ENCODE measurements around the gene TK1. TPM values are rescaled to one million over a fixed set of nuclear protein-coding genes. Genes with fewer than 3 reads are reported as not detected.

The TK1 gene
- total RNA-seq, 1 experiment from 2014 or later, result 72.5 TPM

DNA sequence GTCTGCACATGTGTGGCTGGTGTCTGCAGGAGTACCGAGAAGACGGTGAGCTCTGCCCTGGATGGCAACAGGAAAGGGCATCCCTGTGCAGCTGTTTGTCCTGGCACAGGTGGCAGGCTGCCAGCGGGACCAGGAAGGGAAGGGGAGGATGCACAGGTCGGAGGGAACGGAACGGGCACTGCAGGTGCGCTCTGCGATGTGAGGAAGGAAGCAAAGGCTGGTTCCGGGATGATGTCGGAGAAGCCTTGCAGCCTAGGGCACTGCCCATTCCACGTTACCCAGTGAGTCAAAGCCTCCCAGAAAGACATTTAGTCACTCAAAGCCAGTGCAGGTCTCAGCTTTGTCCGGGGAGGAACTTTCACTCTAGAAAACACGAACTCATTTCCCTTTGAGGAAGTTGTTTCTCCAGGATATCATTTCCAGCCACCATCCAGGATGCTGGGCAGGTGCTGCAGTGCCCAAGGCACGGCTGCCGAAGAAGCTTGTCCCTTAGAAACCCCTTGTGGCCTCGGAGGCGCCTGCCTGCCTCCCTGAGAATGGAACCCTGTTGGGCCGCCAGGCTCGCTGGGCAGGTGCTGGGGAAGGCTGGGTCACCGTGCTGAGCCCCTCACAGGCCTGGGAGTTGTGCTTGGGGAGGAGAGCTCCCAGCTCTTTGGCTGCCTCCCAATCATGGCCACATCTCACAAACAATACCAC lies 40.1 kb upstream of the TK1 start:
- ChIA-PET CTCF (interaction anchor here (0.9 to 2.8 kb wide), 4 partner anchors 20 to 142 kb away, joined by 3 to 18 read pairs (median 6); no protein-coding TSS in a partner anchor), POLR2A (interaction anchor here (0.5 to 1.3 kb wide), 2 partner anchors 13 to 701 kb away, joined by 3 to 4 read pairs; partner anchors contain the start of gene BIRC5)
- no peak overlapping the region; the same call in 1 of the 2 replicates for H3K27ac Mint-ChIP-seq
- no peak overlapping the region for H3K4me3 Mint-ChIP-seq
- peaks cover 18% of the 10 kb centered on the region for H3K27me3 Mint-ChIP-seq (ENCODE audit: low read depth)
- ATAC-seq (no peak), DNase-seq (ENCODE audit: low spot score) (no peak)
- TF ChIP-seq ZNF232 (CRISPR knock-in tag; IDR thresholded peaks at IDR 0.05) (no peak), SOX15 (CRISPR knock-in tag; IDR thresholded peaks at IDR 0.05) (no peak), FOXK1 (CRISPR knock-in tag; IDR thresholded peaks at IDR 0.05) (no peak), ZNF396 (CRISPR knock-in tag; IDR thresholded peaks at IDR 0.05; ENCODE audit: borderline replicate concordance) (no peak), EMX1 (CRISPR knock-in tag; IDR thresholded peaks at IDR 0.05) (no peak), ZNF317 (CRISPR knock-in tag; IDR thresholded peaks at IDR 0.05; ENCODE audit: borderline replicate concordance, low read depth) (no peak), ZNF138 (CRISPR knock-in tag; conservative IDR thresholded peaks at IDR 0.05) (no peak)
- TF ChIP-seq, protein P1, sequence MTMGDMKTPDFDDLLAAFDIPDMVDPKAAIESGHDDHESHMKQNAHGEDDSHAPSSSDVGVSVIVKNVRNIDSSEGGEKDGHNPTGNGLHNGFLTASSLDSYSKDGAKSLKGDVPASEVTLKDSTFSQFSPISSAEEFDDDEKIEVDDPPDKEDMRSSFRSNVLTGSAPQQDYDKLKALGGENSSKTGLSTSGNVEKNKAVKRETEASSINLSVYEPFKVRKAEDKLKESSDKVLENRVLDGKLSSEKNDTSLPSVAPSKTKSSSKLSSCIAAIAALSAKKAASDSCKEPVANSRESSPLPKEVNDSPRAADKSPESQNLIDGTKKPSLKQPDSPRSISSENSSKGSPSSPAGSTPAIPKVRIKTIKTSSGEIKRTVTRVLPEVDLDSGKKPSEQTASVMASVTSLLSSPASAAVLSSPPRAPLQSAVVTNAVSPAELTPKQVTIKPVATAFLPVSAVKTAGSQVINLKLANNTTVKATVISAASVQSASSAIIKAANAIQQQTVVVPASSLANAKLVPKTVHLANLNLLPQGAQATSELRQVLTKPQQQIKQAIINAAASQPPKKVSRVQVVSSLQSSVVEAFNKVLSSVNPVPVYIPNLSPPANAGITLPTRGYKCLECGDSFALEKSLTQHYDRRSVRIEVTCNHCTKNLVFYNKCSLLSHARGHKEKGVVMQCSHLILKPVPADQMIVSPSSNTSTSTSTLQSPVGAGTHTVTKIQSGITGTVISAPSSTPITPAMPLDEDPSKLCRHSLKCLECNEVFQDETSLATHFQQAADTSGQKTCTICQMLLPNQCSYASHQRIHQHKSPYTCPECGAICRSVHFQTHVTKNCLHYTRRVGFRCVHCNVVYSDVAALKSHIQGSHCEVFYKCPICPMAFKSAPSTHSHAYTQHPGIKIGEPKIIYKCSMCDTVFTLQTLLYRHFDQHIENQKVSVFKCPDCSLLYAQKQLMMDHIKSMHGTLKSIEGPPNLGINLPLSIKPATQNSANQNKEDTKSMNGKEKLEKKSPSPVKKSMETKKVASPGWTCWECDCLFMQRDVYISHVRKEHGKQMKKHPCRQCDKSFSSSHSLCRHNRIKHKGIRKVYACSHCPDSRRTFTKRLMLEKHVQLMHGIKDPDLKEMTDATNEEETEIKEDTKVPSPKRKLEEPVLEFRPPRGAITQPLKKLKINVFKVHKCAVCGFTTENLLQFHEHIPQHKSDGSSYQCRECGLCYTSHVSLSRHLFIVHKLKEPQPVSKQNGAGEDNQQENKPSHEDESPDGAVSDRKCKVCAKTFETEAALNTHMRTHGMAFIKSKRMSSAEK (CRISPR knock-in tag; IDR thresholded peaks at IDR 0.05; ENCODE audit: borderline replicate concordance), result no peak
- TF ChIP-seq, protein P2, sequence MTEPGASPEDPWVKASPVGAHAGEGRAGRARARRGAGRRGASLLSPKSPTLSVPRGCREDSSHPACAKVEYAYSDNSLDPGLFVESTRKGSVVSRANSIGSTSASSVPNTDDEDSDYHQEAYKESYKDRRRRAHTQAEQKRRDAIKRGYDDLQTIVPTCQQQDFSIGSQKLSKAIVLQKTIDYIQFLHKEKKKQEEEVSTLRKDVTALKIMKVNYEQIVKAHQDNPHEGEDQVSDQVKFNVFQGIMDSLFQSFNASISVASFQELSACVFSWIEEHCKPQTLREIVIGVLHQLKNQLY (CRISPR knock-in tag; IDR thresholded peaks at IDR 0.05), result no peak
- H3K4me1 Mint-ChIP-seq, result peaks cover 4% of the 10 kb centered on the region; the same call in 1 of the 2 replicates
- no peaks in the 10 kb centered on the region for H3K9me3 Mint-ChIP-seq
- peaks cover 27% of the 10 kb centered on the region for H3K36me3 Mint-ChIP-seq

DNA sequence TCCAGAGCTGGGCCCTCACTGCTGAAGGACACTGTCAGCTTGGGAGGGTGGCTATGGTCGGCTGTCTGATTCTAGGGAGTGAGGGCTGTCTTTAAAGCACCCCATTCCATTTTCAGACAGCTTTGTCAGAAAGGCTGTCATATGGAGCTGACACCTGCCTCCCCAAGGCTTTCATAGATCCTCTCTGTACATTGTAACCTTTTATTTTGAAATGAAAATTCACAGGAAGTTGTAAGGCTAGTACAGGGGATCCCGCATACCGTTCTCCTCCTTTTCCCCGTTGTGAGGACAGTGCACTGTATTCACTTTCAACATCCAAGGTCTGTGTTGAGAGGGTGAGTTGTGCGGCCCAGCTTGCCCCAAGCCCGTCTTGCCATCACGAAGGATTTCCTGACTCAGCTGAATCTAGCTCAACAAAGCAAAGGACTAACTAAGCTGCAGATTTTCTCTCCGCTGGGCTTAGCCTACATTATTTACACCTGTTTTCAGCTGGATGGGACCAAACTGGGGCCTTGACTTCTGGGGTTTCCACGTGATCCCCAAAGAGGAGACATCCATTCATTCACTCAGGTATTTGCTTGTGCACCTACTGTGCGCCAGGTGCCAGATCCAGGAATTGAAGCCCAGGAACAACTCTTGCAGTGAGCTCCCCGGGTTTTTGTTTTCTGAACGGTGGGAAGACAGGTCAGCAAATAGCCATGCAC lies 39.4 kb upstream of the TK1 start:
- Mint-ChIP-seq H3K4me1 (peaks cover 4% of the 10 kb centered on the region; the same call in 1 of the 2 replicates), H3K9me3 (no peaks in the 10 kb centered on the region), H3K27ac (peak overlapping the region; percentile 68; the same call in 1 of the 2 replicates), H3K27me3 (ENCODE audit: low read depth) (peaks cover 14% of the 10 kb centered on the region), H3K36me3 (peaks cover 27% of the 10 kb centered on the region), H3K4me3 (no peak overlapping the region)
- TF ChIP-seq GTF2I (CRISPR knock-in tag; conservative IDR thresholded peaks at IDR 0.05) (no peak), ZNF219 (CRISPR knock-in tag; IDR thresholded peaks at IDR 0.05; ENCODE audit: borderline replicate concordance) (no peak), ZNF263 (CRISPR knock-in tag; IDR thresholded peaks at IDR 0.05; ENCODE audit: low read depth) (0 out of 2 replicates have a peak, but pooled peaks have one; percentile 19), TEAD4 (CRISPR knock-in tag; IDR thresholded peaks at IDR 0.05) (no peak), MXD4 (CRISPR knock-in tag; IDR thresholded peaks at IDR 0.05; ENCODE audit: borderline replicate concordance) (no peak), SMAD3 (CRISPR knock-in tag; IDR thresholded peaks at IDR 0.05; ENCODE audit: borderline replicate concordance) (no peak)
- TF ChIP-seq, protein P3, sequence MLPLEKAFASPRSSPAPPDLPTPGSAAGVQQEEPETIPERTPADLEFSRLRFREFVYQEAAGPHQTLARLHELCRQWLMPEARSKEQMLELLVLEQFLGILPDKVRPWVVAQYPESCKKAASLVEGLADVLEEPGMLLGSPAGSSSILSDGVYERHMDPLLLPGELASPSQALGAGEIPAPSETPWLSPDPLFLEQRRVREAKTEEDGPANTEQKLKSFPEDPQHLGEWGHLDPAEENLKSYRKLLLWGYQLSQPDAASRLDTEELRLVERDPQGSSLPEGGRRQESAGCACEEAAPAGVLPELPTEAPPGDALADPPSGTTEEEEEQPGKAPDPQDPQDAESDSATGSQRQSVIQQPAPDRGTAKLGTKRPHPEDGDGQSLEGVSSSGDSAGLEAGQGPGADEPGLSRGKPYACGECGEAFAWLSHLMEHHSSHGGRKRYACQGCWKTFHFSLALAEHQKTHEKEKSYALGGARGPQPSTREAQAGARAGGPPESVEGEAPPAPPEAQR (CRISPR knock-in tag; IDR thresholded peaks at IDR 0.05), result no peak
- ATAC-seq (no peak), DNase-seq (ENCODE audit: low spot score) (no peak)
- ChIA-PET POLR2A (interaction anchor here (0.5 to 1.3 kb wide), 3 partner anchors 12 to 701 kb away, joined by 3 to 4 read pairs (median 3); partner anchors contain the start of genes AFMID, BIRC5 and TK1), CTCF (interaction anchor here (0.5 to 2.8 kb wide), 7 partner anchors 23 to 334 kb away, joined by 3 to 18 read pairs (median 4); partner anchors contain the start of gene TK1)

Measured in WTC11 (cell line).